HG03439 (cell line): Measurements from ENCODE around the gene PCBP1.
"Not testable (repeated sequence)": the region's sequence is repeated elsewhere in the genome, so short reads cannot be mapped to it uniquely, and the experiment has no call there.

Source experiments
- ATAC-seq: cut with Tn5 transposase; IDR thresholded peaks from one replicate; pipeline ENCODE4 v1.9.1; 2021; ENCODE audit warnings: mild to moderate bottlenecking, moderate library complexity; ENCODE audit not compliant: unreplicated experiment

The PCBP1 gene

DNA sequence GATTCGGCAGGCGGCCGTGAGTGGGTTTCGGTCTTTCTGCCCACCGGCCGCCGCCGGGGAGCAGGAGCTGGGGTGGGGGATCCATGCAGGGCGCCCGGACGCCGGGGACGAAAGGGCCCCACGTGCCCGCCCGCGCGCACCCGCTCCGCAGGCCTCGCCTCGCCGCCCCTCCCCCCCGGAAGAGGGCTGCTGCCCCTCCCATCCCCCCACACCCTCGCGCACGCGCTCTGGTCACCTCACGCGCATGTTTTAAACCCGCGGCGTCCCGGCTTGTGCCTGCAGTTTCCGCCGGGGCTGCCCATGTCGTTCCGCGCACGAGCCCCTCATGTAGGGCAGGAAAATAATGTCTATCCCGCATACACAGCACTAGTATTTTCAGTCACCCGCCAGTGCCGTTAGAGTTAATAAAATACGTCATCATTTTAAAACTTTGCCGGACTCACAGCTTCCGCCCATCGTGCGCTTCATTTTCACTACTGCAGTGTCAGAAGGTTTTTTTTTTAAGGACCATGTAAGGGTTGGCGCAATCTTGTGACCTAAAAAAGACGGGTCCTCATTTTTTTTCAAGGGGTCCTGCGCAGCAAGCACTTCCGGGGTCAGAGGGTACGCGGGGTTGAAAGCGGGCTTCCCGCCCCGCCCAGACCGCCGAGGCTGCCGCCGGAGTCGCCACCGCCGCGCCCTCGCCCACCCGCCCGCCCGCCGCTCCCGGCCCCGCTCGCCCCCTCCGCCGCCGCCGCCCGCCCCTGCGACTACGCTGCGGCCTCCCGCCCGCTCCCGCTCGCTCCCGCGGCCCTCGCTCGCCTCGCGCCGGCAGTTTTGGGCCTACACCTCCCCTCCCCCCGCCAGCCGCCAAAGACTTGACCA lies at the start of gene PCBP1:
TSS of gene PCBP1 (plus strand) at position 640 of the 864 bp plus-strand sequence. CDS start 267 bp downstream, outside the sequence.
- peak; percentile 38 for ATAC-seq

DNA sequence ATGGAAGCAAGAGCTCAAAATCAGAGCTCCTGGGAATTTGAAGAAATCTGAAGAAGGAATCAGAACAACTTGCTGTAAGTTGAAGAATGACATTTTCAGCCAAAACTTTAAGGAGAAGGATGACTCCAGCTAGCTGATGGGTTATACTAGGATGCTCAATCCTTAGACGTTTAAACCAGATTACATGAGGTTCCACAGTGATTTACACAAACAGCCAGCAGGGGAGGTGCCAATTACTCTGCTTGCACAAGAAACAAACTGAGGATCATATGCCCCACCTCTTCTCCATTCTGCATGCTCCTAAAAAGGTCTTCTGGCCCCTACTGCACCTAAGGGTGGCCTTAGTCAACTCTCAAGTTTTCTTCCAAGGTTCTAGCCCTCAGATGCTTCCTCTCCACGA lies 47.9 kb upstream of the PCBP1 start:
- no peak for ATAC-seq

DNA sequence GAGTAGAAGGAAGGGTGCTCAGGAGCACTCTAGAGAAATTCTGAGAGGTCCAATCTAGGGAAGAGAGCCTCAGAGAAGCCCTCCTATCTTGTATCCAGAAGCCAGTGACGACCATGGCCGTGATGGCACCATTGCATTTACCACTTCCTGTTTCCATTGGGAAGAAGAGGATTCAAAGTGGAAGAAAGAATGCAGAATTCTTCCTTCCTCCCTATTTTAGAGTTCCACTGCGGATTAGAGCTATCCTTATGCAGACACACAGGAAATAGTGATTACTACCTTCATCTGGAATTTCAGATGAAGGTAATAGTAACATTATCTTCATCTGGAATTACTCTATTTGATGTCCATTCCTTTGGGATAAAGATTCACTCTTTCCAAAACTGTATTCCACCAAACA lies 45.6 kb upstream of the PCBP1 start:
- no peak for ATAC-seq

DNA sequence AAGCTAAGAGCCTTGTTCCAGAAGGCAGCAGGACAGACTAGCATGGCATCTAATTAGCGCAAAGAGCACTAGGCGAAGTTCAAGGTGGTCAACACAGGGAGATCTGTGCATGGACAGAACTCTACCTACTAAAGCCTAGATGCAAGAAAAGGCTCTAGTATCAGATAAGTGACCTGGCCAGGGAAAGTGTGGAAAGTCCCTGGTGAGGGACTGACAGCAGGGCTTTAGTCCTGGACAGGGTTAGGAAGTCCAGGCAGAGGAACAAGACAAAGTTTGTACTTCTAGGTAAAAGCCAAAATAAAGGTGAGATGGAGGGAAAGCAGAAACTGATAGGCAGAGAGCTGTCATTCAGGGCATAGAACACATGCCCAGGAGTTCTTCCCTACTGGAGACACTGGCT lies 45.0 kb upstream of the PCBP1 start:
- no peak for ATAC-seq

GRCh38 chr2:70043252-70043875 lies 43.9 kb upstream of the PCBP1 start:
- ATAC-seq, result no peak

DNA sequence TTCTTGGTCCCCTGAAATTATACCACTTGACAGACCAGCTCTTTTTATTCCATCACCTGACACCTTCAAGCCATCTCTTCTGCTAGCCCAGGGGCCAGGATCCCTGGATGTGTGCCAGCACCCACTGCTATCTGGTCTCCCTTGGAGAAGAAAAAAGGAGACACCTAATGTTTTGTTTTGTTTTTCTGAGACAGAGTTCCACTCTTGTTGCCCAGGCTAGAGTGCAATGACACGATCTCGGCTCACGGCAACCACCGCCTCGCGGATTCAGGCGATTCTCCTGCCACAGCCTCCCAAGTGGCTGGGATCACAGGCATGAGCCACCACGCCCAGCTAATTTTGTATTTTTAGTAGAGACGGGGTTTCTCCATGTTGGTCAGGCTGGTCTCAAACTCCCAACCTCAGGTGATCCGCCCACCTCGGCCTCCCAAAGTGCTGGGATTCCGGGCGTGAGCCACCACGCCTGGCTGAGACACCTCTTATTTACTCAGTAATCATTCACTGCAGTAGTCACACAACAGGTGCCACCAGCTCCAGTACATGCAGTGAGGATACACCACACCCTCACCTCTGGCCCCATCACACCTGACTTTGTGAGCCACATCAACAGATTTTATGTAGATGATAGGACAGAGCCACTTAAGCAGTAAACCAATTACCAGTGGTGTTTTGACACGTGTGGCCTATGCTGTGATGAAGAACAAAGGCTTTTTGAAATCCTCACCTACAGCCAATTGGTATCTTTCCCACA lies 42.8 kb upstream of the PCBP1 start:
- no peak for ATAC-seq

GRCh38 chr2:70045405-70045804 lies 41.9 kb upstream of the PCBP1 start:
- ATAC-seq, result no peak

- ATAC-seq, result no peak
Observed at GRCh38 chr2:70045932-70046331, 41.3 kb upstream of the PCBP1 start.

- no peak for ATAC-seq
Observed at GRCh38 chr2:70046534-70046933, 40.7 kb upstream of the PCBP1 start.

DNA sequence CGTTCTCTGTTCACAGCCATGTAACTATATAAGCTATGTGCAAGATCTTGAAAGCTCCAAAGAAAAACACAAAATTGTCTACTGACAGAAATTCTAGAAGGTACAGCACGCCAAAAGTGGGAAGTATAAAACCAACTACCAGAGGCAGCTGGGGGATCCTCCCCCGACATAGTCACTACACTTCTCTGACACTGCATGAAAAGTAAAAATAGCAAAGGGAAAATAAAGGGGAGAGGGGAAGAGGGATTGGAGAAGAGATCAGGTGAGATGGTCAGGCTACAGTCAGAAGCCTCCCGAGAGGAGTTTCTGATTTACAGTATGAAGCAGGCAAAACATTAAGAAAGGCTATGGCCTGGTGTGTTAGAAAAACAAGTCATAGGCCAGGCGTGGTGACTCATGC lies 39.8 kb upstream of the PCBP1 start:
- ATAC-seq, result no peak

DNA sequence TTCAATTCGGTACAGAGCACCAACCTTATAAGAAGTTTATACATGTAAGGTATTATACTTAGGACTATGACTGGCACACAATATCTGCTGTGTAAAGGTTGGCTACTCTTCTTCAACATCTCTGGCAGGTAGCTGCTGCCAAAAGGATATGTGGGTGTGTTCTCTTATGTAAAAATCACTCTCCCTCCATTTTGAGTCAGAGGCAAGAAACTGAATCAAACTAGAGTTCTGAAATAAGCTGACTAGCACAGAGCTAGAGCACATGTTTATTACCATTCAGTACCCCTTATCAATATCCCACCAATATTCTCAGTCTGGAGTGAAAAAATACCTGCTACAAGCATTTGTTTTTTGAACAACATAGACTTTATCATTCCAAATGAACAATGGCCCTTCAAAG lies 38.0 kb upstream of the PCBP1 start:
- no peak for ATAC-seq

GRCh38 chr2:70050631-70051425 lies 36.4 kb upstream of the PCBP1 start:
- ATAC-seq, result no peak

- ATAC-seq, result not testable (repeated sequence)
Observed at GRCh38 chr2:70055259-70055658, 32.0 kb upstream of the PCBP1 start.

- no peak for ATAC-seq
Observed at GRCh38 chr2:70061317-70061716, 26.0 kb upstream of the PCBP1 start.

- no peak for ATAC-seq
Observed at GRCh38 chr2:70062270-70062669, 25.0 kb upstream of the PCBP1 start.

DNA sequence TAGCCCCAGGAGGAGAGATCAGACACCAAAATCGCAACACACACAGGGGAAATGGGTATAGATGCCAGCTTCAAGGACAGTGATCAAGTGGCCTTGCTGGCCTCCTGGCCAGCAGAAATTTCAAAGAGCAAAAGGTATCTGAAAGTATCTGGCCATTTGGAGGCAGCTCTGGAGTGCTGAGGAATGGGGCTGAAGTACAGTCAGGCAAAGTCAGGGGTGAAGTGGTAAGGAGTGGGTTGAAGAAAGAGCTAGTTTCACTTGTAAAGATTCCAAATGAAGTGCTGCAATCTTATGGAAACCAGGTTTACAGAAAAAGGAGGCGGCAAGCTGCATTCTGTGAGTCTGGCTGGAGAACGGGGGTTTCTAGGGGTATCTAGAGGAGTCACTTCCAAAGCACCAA lies 19.2 kb upstream of the PCBP1 start:
- no peak for ATAC-seq

DNA sequence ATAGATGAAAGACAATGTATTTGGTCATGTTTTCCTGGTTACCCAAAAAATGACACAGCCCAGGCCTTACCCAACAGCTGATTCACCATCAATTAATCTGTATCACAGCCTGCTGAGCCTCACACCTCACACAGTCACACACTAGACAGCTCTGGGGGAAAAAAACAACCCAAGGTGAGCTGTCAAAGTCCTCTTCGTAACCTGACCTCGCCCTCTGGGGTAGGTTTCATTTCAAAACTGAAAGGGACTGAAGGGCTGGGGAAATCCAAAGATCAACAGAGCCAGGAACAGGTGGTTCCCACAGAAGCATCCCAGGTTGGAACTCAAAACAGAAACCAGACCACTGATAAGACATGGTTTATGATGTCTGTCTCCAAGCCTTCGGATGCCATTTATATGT lies 18.2 kb upstream of the PCBP1 start:
- peak; percentile 70 for ATAC-seq

- ATAC-seq, result peak; percentile 60
Observed at GRCh38 chr2:70070542-70071268, 16.6 kb upstream of the PCBP1 start.

- no peak for ATAC-seq
Observed at GRCh38 chr2:70073493-70073892, 13.8 kb upstream of the PCBP1 start.

GRCh38 chr2:70078384-70078783 lies 8.9 kb upstream of the PCBP1 start:
- ATAC-seq, result no peak
